ENCODE results near the gene PRPF40B.

PRPF40B gene

GRCh38 chr12:49684310-49684854, 61.0 kb downstream of the PRPF40B start:
- DNase-seq (ENCODE audit: low read depth in 2 of 2) = no peak

GRCh38 chr12:49687941-49688340, 64.6 kb downstream of the PRPF40B start:
- no peak for DNase-seq (ENCODE audit: low read depth in 2 of 2)

- no peak for DNase-seq (ENCODE audit: low read depth in 2 of 2)
Measured at GRCh38 chr12:49689237-49689636, 65.9 kb downstream of the PRPF40B start.

- DNase-seq (ENCODE audit: low read depth in 2 of 2) = no peak
Measured at GRCh38 chr12:49689785-49690184, 66.4 kb downstream of the PRPF40B start.

- DNase-seq (ENCODE audit: low read depth in 2 of 2) = no peak
Measured at GRCh38 chr12:49692851-49693250, 69.5 kb downstream of the PRPF40B start.

GRCh38 chr12:49693931-49694444, 70.6 kb downstream of the PRPF40B start:
- DNase-seq (ENCODE audit: low read depth in 2 of 2) = no peak
